HG02623 (cell line): ENCODE results near the gene PPME1.

ENCODE experiments used
- ATAC-seq: cut with Tn5 transposase; IDR thresholded peaks from one replicate; pipeline ENCODE4 v1.9.1; 2021; ENCODE audit warnings: moderate library complexity; ENCODE audit not compliant: unreplicated experiment

PPME1 gene

GRCh38 chr11:74278103-74278502 is 107.0 kb downstream of the PPME1 start:
- no peak for ATAC-seq

GRCh38 chr11:74278721-74279161 is 107.7 kb downstream of the PPME1 start:
- ATAC-seq = no peak

- ATAC-seq = no peak
These were observed 108.2 kb downstream of the PPME1 start for GRCh38 chr11:74279256-74279655.

GRCh38 chr11:74280494-74280893 is 109.4 kb downstream of the PPME1 start:
- no peak for ATAC-seq

- ATAC-seq = no peak
These were observed 111.3 kb downstream of the PPME1 start for GRCh38 chr11:74282421-74282820.

- ATAC-seq = no peak
These were observed 111.9 kb downstream of the PPME1 start for GRCh38 chr11:74282914-74283371.

- ATAC-seq = no peak
These were observed 112.6 kb downstream of the PPME1 start for GRCh38 chr11:74283580-74284180.

GRCh38 chr11:74284466-74284865 is 113.4 kb downstream of the PPME1 start:
- no peak for ATAC-seq

- no peak for ATAC-seq
These were observed 117.1 kb downstream of the PPME1 start for GRCh38 chr11:74288161-74288560.

- ATAC-seq = no peak
These were observed 117.8 kb downstream of the PPME1 start for GRCh38 chr11:74288911-74289310.

GRCh38 chr11:74297484-74297883 is 126.4 kb downstream of the PPME1 start:
- ATAC-seq = no peak

GRCh38 chr11:74299015-74299414 is 127.9 kb downstream of the PPME1 start:
- no peak for ATAC-seq
